ENCODE measurements around the gene CLNK.
A peak's percentile ranks its signal among the peaks of the same experiment; 100 is the strongest.

CLNK gene

GRCh38 chr4:10521424-10521823 is 163.1 kb downstream of the CLNK start:
- no peak for DNase-seq (ENCODE audit: low read depth)

DNA sequence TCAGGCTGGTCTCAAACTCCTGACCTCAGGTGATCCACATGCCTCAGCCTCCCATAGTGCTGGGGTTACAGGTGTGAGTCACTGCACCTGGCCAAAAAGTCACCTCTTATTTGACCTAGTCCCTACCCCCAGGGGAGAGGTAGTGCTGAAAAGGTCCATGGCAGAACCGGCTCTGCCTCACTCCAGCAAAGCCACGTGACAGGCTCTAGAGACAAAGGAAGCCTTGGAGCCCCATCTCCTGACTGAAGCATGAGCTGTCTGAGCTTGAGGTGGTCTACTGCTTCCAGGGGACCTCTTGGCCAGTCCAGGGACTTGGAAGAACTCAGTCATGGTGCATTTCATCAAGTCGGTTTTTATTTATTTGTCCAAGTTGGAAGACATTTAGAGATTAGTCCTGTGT is 174.8 kb downstream of the CLNK start:
- no peak for DNase-seq (ENCODE audit: low read depth)

DNA sequence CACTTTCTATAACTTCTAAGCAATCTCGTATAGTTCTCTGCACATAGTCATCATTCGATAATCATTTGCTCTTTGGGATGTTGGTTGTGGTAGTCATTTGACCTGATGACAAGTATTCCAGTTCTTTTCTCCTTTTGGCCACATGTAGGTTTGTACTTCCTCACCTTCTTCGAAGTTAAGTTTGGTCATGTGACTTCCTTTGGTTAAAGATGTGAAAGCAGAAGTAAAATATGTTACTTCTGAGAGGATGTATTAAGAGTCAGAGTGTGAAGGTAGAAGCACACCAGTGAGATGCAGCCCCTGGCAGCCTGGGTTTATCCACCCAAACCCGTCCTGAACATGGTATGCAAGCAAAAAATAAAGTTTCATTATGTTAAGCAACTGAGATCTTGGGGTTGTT is 178.5 kb downstream of the CLNK start:
- DNase-seq (ENCODE audit: low read depth), result no peak

DNA sequence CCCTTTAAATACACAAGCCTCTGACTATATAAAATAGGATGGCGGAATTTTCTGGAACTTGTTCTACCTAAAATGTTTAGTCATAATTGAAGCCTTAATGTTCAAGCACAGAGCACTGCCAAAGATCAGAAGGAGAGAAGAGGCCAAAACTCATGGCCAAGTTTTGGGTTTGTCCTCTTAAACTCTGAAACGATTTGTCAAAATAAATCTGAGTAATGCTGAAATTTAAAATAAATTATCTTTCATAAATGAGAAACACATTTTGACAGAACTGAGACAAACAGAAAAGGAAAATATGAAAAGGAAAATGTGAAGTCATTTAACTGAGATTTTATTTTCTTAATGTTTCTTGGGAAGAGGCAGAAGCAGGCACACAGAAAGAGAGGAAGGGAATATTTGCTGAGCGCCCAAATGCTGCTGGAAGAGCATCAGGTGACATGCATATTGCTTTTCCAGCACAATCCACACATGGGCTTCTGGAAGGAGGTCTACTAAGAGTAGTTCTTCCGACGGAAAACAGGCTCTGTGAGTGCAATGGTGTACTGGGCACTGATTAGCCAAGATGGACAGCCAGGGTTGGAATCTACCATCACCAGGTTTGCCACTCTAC is 179.9 kb downstream of the CLNK start:
- DNase-seq (ENCODE audit: low read depth), result no peak

DNA sequence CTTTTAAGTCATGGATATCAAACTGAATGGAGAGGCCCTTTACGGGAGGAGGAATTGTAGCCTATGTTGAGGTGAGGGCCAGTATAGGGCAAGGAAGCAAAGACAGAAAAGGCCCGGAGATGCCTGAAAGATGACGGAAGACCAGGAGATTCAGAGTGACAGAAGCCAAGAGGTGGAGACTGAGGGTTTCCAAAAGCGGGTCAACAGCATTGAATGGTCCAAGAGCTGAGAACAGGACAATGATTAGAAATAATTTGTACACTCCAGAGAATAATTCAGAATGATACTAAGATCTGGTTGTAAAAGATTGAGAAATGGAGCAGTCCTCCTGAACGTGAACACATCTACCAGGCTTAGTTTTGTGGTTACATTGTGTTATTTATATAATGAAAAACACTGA is 181.9 kb downstream of the CLNK start:
- DNase-seq (ENCODE audit: low read depth), result no peak

DNA sequence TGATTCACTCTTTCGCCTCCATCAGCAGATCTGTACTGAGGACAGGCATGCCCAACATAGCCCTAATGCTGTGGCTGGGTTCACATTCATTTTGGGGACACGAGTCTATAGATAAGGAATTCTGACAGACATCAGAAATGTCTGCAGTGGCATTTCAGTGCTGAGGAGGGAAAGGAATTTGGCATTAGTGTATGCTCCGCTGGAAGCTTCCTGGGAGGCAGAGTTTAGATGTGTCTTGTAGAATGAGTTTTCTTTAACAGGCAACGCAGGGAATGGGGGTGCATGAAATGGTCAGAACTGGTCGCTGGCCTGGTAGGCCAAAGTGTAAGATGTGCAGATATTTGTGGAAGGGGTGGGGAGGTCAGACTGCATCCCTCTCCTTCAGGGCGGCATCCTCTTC is 183.8 kb downstream of the CLNK start:
- no peak for DNase-seq (ENCODE audit: low read depth)

GRCh38 chr4:10496200-10496599 is 188.4 kb downstream of the CLNK start:
- DNase-seq (ENCODE audit: low read depth), result no peak

- no peak for DNase-seq (ENCODE audit: low read depth)
These were observed 188.9 kb downstream of the CLNK start for GRCh38 chr4:10495651-10496050.

DNA sequence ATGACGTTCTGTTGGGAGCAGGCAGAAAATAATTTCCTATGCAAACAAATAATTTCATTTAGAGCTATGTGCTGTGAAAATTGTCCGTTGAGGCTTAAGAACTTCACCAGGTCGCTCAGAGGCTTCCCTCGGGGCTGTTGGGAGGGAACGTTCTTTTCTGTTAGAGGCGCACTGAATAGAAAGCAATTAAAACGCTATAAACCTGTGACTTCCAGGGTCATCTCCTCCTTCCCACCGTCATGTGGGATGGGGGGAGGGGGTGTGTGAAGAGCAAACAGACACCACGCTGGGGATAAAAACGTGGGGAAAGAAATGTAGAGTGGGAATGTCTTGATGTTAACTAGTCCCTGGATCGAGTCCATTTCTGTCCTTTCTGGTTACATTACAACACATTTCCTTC is 192.1 kb downstream of the CLNK start:
- no peak for DNase-seq (ENCODE audit: low read depth)

- DNase-seq (ENCODE audit: low read depth), result no peak
These were observed 193.2 kb downstream of the CLNK start for GRCh38 chr4:10491401-10491800.

GRCh38 chr4:10490996-10491395 is 193.6 kb downstream of the CLNK start:
- DNase-seq (ENCODE audit: low read depth), result no peak

DNA sequence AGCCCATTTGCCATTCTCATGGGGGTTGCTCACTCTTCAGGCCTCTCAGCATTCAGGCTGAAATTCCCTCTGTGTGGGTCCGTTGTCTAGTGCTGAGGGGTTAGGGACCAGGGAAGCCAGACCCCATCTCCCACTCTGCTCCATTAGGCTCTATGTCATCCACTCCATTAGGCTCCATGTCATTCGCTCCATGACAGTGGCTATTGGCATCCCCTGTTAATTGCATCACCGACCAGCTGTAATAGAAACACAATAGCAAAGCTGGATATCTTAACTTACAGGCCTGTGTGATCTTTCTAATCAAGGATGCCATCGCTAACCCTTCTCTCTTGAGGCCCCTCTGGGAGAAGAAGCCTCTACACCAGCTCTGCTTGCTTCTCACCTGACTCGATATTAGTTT is 201.7 kb downstream of the CLNK start:
- no peak for DNase-seq (ENCODE audit: low read depth)

DNA sequence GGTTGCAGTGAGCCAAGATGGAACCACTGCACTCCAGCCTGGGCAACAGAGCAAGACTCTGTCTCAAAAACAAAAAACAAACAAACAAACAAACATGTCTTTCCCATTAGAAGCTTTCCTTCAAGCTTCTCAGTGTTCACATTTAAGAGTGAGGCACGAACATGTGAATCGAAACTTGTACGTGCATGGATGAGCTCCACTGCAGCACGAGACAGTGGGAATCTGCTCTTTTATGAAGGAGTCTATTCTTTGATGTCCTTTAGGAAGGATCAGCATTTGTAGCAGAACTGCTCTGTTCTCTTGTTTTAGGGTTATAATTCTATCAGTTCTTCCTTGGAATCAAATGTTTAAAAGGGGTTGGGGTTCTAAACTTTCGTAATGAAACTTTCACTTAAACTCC is 204.0 kb downstream of the CLNK start:
- no peak for DNase-seq (ENCODE audit: low read depth)

- no peak for DNase-seq (ENCODE audit: low read depth)
These were observed 205.9 kb downstream of the CLNK start for GRCh38 chr4:10478621-10479020.

DNA sequence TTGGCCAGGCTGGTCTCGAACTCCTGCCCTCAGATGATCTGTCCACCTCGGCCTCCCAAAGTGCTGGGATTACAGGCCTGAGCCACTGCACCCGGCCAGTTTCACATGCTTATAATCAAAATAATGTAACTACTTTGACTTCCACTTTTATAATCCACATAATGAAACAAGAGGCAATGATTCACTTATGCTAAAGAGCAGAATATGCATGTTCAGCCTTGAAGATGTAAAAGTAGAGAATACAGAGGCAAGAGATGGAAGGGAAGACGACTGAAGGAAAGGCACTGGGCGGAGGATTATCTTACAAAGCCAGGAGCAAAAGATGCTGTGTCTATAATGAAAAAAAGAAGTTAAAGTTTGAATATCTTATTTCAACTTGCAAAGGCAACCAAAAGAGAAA is 214.1 kb downstream of the CLNK start:
- DNase-seq (ENCODE audit: low read depth), result no peak

GRCh38 chr4:10466161-10466560 is 218.4 kb downstream of the CLNK start:
- DNase-seq (ENCODE audit: low read depth), result no peak

GRCh38 chr4:10462876-10463275 is 221.7 kb downstream of the CLNK start:
- DNase-seq (ENCODE audit: low read depth), result no peak

DNA sequence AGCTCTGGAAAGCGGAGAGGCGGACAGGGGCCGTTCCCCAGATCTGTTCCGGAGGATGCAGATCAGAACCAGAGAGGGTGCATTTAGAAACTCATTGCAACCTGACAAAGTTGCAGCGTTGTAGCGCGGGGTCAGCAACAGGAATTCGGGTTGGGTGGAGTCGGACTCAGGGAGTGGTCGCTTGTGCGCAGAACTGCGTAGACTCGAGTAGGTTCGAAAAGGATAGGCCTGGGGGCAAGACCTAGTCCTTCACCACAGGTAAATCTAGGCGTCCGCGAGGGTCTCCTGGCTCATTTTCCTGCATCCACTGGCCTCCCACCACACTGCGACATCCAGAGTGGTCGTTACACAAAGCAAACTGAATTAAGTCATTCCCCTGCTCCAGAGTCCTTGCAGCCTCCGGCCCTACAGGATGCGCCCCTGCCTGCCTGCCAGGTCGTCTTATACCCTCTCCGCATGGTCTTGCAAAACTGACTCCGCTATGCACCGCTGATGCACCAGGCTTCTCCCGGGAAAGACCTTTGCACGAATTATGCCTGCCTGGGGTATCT is 222.6 kb downstream of the CLNK start:
- DNase-seq (ENCODE audit: low read depth), result no peak

- peak; percentile 67 for DNase-seq (ENCODE audit: low read depth)
These were observed 223.3 kb downstream of the CLNK start for GRCh38 chr4:10461091-10461849.

DNA sequence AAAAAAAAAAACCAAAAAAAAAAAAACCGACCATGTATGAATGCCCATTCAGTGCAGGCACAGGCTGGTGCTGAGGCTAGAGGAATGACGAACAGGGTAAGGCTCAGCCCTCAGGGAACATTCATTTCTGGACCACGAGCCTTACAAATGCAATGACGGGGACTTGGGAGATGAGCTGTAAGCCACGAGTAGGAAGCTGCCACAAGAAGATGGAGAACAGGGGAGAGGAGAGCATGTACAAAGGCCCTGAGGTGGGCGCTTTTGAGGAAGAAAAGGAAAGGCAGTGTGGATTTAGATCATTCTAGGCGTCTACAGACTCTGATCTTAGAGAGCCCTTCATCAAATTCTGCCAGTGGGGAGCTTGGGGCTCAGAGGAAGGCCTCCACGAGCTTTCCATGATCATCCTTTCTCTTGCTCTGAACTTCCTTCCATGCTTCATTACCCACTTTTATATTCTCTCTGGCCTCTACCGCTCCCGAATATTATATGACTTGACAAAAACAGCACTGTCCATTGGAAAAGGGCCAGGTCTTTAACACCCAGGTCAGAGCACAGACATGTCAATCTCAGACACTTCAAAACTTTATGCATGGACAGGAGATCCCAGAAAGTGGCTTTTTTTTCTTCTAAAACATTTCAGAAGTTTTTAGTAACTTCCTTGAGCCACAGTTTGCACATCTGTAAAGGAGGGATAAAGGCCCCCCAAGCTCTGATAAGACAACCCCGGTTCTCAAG is 224.1 kb downstream of the CLNK start:
- no peak for DNase-seq (ENCODE audit: low read depth)

- DNase-seq (ENCODE audit: low read depth), result no peak
These were observed 225.3 kb downstream of the CLNK start for GRCh38 chr4:10459305-10459704.

DNA sequence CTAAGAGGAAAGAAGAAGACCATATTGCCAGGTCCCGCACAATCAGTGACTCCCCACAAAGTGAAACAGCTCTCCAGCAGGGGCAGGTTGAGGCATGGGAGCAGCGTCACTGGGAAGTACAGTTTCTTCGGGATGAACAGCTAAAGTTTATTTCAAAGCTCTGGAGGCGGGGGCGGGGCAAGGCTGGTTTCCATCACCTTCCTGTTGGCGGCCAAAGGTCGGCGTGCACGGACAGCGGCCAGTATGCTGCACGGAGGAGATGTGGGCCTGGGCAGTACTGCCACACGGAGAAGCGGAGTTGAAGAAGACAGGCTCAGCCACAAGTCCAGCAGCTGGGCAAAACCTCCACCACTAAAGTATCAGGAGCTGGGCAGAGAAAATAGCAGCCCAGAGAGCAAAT is 226.4 kb downstream of the CLNK start:
- DNase-seq (ENCODE audit: low read depth), result no peak

GRCh38 chr4:10457255-10457801 is 227.2 kb downstream of the CLNK start, which contains the start of gene ZNF518B:
TSS of gene ZNF518B (minus strand) at chr4:10457426. CDS start at chr4:10446328, 11,098 bp downstream.
- peak; percentile 68 for DNase-seq (ENCODE audit: low read depth)

All from activated T-helper 1 cell treated with Interleukin-2 at 50 U/mL for 16 hours (primary cell).